IPS DF 4.7 (cell line): Measurements from ENCODE around the gene IBA57.
"Not testable (repeated sequence)": the region's sequence is repeated elsewhere in the genome, so short reads cannot be mapped to it uniquely, and the experiment has no call there.

Experiments used
- DNase-seq: peaks from one replicate; pipeline ENCODE4 v3.0.0-alpha.2; 2013; ENCODE audit warnings: low spot score; ENCODE audit errors: extremely low read depth

The IBA57 gene

GRCh38 chr1:228226141-228226874, 60.7 kb downstream of the IBA57 start:
- no peak for DNase-seq

- DNase-seq: no peak
Measured at GRCh38 chr1:228226956-228227791, 61.6 kb downstream of the IBA57 start.

- DNase-seq: not testable (repeated sequence)
Measured at GRCh38 chr1:228228147-228228546, 62.5 kb downstream of the IBA57 start.

- no peak for DNase-seq
Measured at GRCh38 chr1:228228601-228229074, 63.0 kb downstream of the IBA57 start.

GRCh38 chr1:228231189-228231588, 65.6 kb downstream of the IBA57 start:
- no peak for DNase-seq
